CD4-positive, alpha-beta T cell treated with Interleukin-4 for 1 hour (primary cell): ENCODE results near the gene CFAP92.

ENCODE experiments used
- DNase-seq, 2 donors: peaks; one replicate each; pipeline ENCODE4 v3.0.0-alpha.2; 2020 to 2022

Gene CFAP92

GRCh38 chr3:129003578-129004112 is 9.8 kb upstream of the CFAP92 start:
- peak; percentile 50 for DNase-seq

GRCh38 chr3:129002573-129003569 is 9.0 kb upstream of the CFAP92 start:
- no peak for DNase-seq

GRCh38 chr3:129001806-129002572 is 8.1 kb upstream of the CFAP92 start:
- DNase-seq = peak in 1 of 2 donors; percentile 20

GRCh38 chr3:129001101-129001805 is 7.4 kb upstream of the CFAP92 start, which contains the start of gene EFCC1:
Gene EFCC1, plus strand, starts transcription at chr3:129001304. Its CDS starts 325 bp downstream, at chr3:129001629.
- DNase-seq = no peak

GRCh38 chr3:129000742-129001100 is 6.8 kb upstream of the CFAP92 start:
- no peak for DNase-seq

GRCh38 chr3:128999102-128999501 is 5.2 kb upstream of the CFAP92 start:
- no peak for DNase-seq

GRCh38 chr3:128998561-128998960 is 4.7 kb upstream of the CFAP92 start:
- no peak for DNase-seq

- DNase-seq = no peak
Measured at GRCh38 chr3:128997486-128998133, 3.7 kb upstream of the CFAP92 start.

- no peak for DNase-seq
Measured at GRCh38 chr3:128996726-128997125, 2.9 kb upstream of the CFAP92 start.

GRCh38 chr3:128996200-128996599 is 2.3 kb upstream of the CFAP92 start:
- no peak for DNase-seq

GRCh38 chr3:128995737-128996136 is 1.9 kb upstream of the CFAP92 start:
- DNase-seq = no peak

- DNase-seq = no peak
Measured at GRCh38 chr3:128994581-128995546, 988 bp upstream of the CFAP92 start.

GRCh38 chr3:128994173-128994512 is 267 bp upstream of the CFAP92 start:
- DNase-seq = no peak

- no peak for DNase-seq
Measured at GRCh38 chr3:128992926-128993460, 883 bp downstream of the CFAP92 start.

- DNase-seq = peak in 1 of 2 donors; percentile 66
Measured at GRCh38 chr3:128991355-128991895, 2.5 kb downstream of the CFAP92 start.

GRCh38 chr3:128988286-128988685 is 5.6 kb downstream of the CFAP92 start:
- DNase-seq = no peak

- no peak for DNase-seq
Measured at GRCh38 chr3:128987302-128988100, 6.4 kb downstream of the CFAP92 start.

- no peak for DNase-seq
Measured at GRCh38 chr3:128984596-128984995, 9.3 kb downstream of the CFAP92 start.

- no peak for DNase-seq
Measured at GRCh38 chr3:128983293-128984069, 10.4 kb downstream of the CFAP92 start.
